WERI-Rb-1 (cell line): ENCODE results near the gene SEMA4F.
A peak's percentile ranks its signal among the peaks of the same experiment; 100 is the strongest.

Source experiments
- DNase-seq: peaks from one replicate; pipeline ENCODE4 v3.0.0-alpha.2; 2020
- H3K27ac ChIP-seq: fragments of 250-450 bp; sonication (Bioruptor Pico); 2 replicates; pipeline ENCODE4 v1.5.1; 2020; ENCODE audit warnings: mild to moderate bottlenecking, moderate library complexity
- H3K27me3 ChIP-seq: fragments of 250-450 bp; sonication (Bioruptor Pico); 2 replicates; pipeline ENCODE4 v1.5.1; 2021; ENCODE audit warnings: mild to moderate bottlenecking, low read depth, moderate library complexity; ENCODE audit not compliant: insufficient read depth, severe bottlenecking
- H3K36me3 ChIP-seq: fragments of 250-450 bp; sonication (Bioruptor Pico); 2 replicates; pipeline ENCODE4 v1.5.1; 2020; ENCODE audit warnings: mild to moderate bottlenecking, moderate library complexity
- H3K4me3 ChIP-seq: 2 replicates; pipeline ENCODE4 v1.5.1; 2011; ENCODE audit warnings: low read depth, mild to moderate bottlenecking, control low read depth, low read length
- H3K9me3 ChIP-seq: fragments of 250-450 bp; sonication (Bioruptor Pico); 2 replicates; pipeline ENCODE4 v1.5.1; 2021; ENCODE audit warnings: mild to moderate bottlenecking, moderate library complexity; ENCODE audit not compliant: severe bottlenecking
- CTCF ChIP-seq: IDR thresholded peaks from 2 replicates; pipeline ENCODE4 v1.5.1; 2011; ENCODE audit warnings: low read depth, mild to moderate bottlenecking, control low read depth, inconsistent platforms, low read length

SEMA4F gene

GRCh38 chr2:74688881-74689280 is 34.8 kb downstream of the SEMA4F start:
- no peaks in the 10 kb centered on the region for H3K27me3 ChIP-seq
- DNase-seq = no peak
- H3K27ac ChIP-seq = no peak overlapping the region
- TF ChIP-seq CTCF = no peak
- H3K9me3 ChIP-seq = no peaks in the 10 kb centered on the region
- no peaks in the 10 kb centered on the region for H3K36me3 ChIP-seq
- no peak overlapping the region for H3K4me3 ChIP-seq

GRCh38 chr2:74689671-74690070 is 35.6 kb downstream of the SEMA4F start:
- DNase-seq = no peak
- no peaks in the 10 kb centered on the region for H3K27me3 ChIP-seq
- H3K27ac ChIP-seq = no peak overlapping the region
- no peak for TF ChIP-seq CTCF
- H3K36me3 ChIP-seq = no peaks in the 10 kb centered on the region
- H3K4me3 ChIP-seq = no peak overlapping the region
- no peaks in the 10 kb centered on the region for H3K9me3 ChIP-seq

GRCh38 chr2:74690571-74690970 is 36.5 kb downstream of the SEMA4F start:
- peak; percentile 56 for DNase-seq
- no peak overlapping the region for H3K4me3 ChIP-seq
- no peaks in the 10 kb centered on the region for H3K9me3 ChIP-seq
- no peaks in the 10 kb centered on the region for H3K27me3 ChIP-seq
- no peak overlapping the region for H3K27ac ChIP-seq
- TF ChIP-seq CTCF = peak; percentile 89
- no peaks in the 10 kb centered on the region for H3K36me3 ChIP-seq

- Histone ChIP-seq H3K27ac (no peak overlapping the region), H3K36me3 (no peaks in the 10 kb centered on the region), H3K27me3 (no peaks in the 10 kb centered on the region), H3K4me3 (no peak overlapping the region), H3K9me3 (no peaks in the 10 kb centered on the region)
- no peak for DNase-seq
- no peak for TF ChIP-seq CTCF
Measured at GRCh38 chr2:74691929-74692328, 37.9 kb downstream of the SEMA4F start.

- no peak overlapping the region for H3K27ac ChIP-seq
- no peaks in the 10 kb centered on the region for H3K36me3 ChIP-seq
- DNase-seq = no peak
- H3K9me3 ChIP-seq = no peaks in the 10 kb centered on the region
- TF ChIP-seq CTCF = no peak
- no peak overlapping the region for H3K4me3 ChIP-seq
- no peaks in the 10 kb centered on the region for H3K27me3 ChIP-seq
Measured at GRCh38 chr2:74693213-74693612, 39.2 kb downstream of the SEMA4F start.

- Histone ChIP-seq H3K27ac (no peak overlapping the region), H3K27me3 (no peaks in the 10 kb centered on the region), H3K4me3 (no peak overlapping the region), H3K9me3 (no peaks in the 10 kb centered on the region), H3K36me3 (no peaks in the 10 kb centered on the region)
- TF ChIP-seq CTCF = no peak
- no peak for DNase-seq
Measured at GRCh38 chr2:74693668-74694067, 39.6 kb downstream of the SEMA4F start.
